Measurements from ENCODE around the gene SCN1B. TPM values are rescaled to one million over a fixed set of nuclear protein-coding genes. Genes with fewer than 3 reads are reported as not detected.

SCN1B gene
- total RNA-seq, 6 experiments from 2014 or later, result 2.6 to 4.9 (median 3.6) TPM

- H3K27ac ChIP-seq, result peak within 1 kb of the TSS; percentile 96 to 98 (median 97)
- H3K36me3 ChIP-seq, result no peaks in the 10 kb centered on the region
- H3K9me3 ChIP-seq, result no peaks in the 10 kb centered on the region
- H3K4me1 ChIP-seq, result peaks cover 0 to 32% (median 7%) of the 10 kb centered on the region in 4 donors
- H3K27me3 ChIP-seq, result no peaks in the 10 kb centered on the region
- no peak for TF ChIP-seq CTCF (IDR thresholded peaks at IDR 0.05)
- peak; percentile 72 for TF ChIP-seq POLR2A (IDR thresholded peaks at IDR 0.05)
- WGBS (ENCODE audit: insufficient coverage, low coverage, low lambda C conversion rate, missing lambda C conversion rate), result under 1% methylated on average over 29 of the region's 45 CpGs
- intact Hi-C loops (cut with DNase I), result no loop called here
- peak; percentile 90 to 93 (median 91) for DNase-seq
- peak; percentile 77 to 89 (median 82) for ATAC-seq
- peak within 1 kb of the TSS; percentile 59 to 69 (median 63) for H3K4me3 ChIP-seq
These were observed 30.6 kb upstream of the SCN1B start, which contains the start of gene GRAMD1A for GRCh38 chr19:34999498-35000337. Gene GRAMD1A, plus strand, starts transcription at chr19:35000323. Its CDS starts 156 bp downstream, at chr19:35000479.

GRCh38 chr19:35000338-35000646 lies 30.0 kb upstream of the SCN1B start:
- intact Hi-C loops (cut with DNase I), result no loop called here
- H3K36me3 ChIP-seq, result no peaks in the 10 kb centered on the region
- H3K4me1 ChIP-seq, result peaks cover 0 to 27% (median 4%) of the 10 kb centered on the region in 4 donors
- WGBS (ENCODE audit: insufficient coverage, low coverage, low lambda C conversion rate, missing lambda C conversion rate), result 0% methylated on average over 1 of the region's 37 CpGs
- H3K9me3 ChIP-seq, result no peaks in the 10 kb centered on the region
- H3K27ac ChIP-seq, result peak overlapping the region; percentile 96 to 98 (median 97)
- H3K27me3 ChIP-seq, result no peaks in the 10 kb centered on the region
- DNase-seq, result no peak
- TF ChIP-seq CTCF (IDR thresholded peaks at IDR 0.05), result no peak
- peak; percentile 56 for TF ChIP-seq POLR2A (IDR thresholded peaks at IDR 0.05)
- H3K4me3 ChIP-seq, result peak overlapping the region; percentile 59 to 69 (median 63)
- ATAC-seq, result no peak

GRCh38 chr19:35000647-35001501 lies 29.4 kb upstream of the SCN1B start:
- Histone ChIP-seq H3K27me3 (no peaks in the 10 kb centered on the region), H3K36me3 (no peaks in the 10 kb centered on the region), H3K27ac (peak overlapping the region; percentile 96 to 98 (median 97)), H3K9me3 (no peaks in the 10 kb centered on the region), H3K4me3 (peak overlapping the region; percentile 59 to 69 (median 63)), H3K4me1 (peaks cover 0 to 26% (median 2%) of the 10 kb centered on the region in 4 donors)
- 13% methylated on average over 7 of the region's 46 CpGs for WGBS (ENCODE audit: insufficient coverage, low coverage, low lambda C conversion rate, missing lambda C conversion rate)
- peak in 1 of 3 donors; percentile 61 for DNase-seq
- intact Hi-C loops (cut with DNase I), result no loop called here
- TF ChIP-seq CTCF (IDR thresholded peaks at IDR 0.05) (no peak), POLR2A (IDR thresholded peaks at IDR 0.05) (no peak)
- ATAC-seq, result no peak

- DNase-seq (peak in 1 of 3 donors; percentile 25), ATAC-seq (no peak)
- Histone ChIP-seq H3K4me1 (peaks cover 0 to 33% (median 2%) of the 10 kb centered on the region in 4 donors), H3K9me3 (no peaks in the 10 kb centered on the region), H3K36me3 (no peaks in the 10 kb centered on the region), H3K27me3 (no peaks in the 10 kb centered on the region), H3K27ac (no peak overlapping the region), H3K4me3 (no peak overlapping the region)
- 84% methylated on average over 7 of the region's 11 CpGs for WGBS (ENCODE audit: insufficient coverage, low coverage, low lambda C conversion rate, missing lambda C conversion rate)
- intact Hi-C loops (cut with DNase I), result no loop called here
- TF ChIP-seq POLR2A (IDR thresholded peaks at IDR 0.05) (no peak), CTCF (IDR thresholded peaks at IDR 0.05) (no peak)
These were observed 28.2 kb upstream of the SCN1B start for GRCh38 chr19:35002037-35002535.
